ENCODE measurements around the gene HOXC5. TPM values are rescaled to one million over a fixed set of nuclear protein-coding genes. Genes with fewer than 3 reads are reported as not detected.

HOXC5 gene
- polyA plus RNA-seq, 3 donors = not detected

DNA sequence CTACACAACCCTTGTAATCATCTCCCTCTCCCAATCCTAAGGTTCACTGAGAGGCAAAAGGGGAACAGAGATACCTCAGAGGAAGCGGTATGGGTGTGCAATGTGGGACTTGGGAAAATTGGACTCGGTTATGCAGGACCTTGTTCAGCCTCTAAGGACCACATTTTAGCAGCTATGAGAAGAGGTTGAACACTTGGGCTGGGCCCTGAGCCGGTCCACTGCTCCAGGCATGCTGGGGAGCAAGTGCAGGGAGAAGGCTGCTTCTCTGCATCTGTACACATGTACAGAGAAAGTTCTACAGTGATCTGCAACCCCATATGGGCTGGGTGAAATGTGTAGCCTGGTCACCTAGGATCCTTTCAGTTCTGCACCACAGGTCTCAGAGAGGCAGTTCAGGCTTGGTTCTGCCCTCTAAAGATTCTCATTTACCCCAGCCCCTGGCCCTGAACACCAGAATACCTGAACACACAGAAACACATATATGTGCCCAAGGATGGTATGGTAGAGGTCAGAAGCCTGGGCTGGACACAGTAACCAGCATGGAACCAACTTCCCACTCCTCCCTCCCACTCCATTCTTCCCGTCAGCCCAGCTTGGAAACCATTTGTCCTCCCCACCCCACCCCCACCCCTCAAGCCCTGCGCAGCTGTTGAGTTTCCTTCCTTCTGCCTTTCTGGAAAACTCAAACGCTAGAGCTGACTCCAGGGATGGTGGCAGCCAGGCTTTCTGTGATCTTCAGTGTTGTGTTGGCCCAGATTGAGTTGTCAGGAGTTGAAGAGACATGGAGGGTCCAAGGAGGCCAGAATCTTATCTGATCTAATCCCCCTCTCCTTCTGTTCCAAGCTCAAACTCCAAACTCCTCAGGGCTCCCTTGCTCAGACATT lies 10.4 kb downstream of the HOXC5 start:
- H3K79me2 ChIP-seq (ENCODE audit: insufficient read depth, low read length) = no peaks in the 10 kb centered on the region
- H3K36me3 ChIP-seq (replicated peaks in 1 of 2; ENCODE audit: control insufficient read depth in 1 of 2, insufficient read depth in 2 of 2, low read length in 2 of 2) = no peaks in the 10 kb centered on the region
- no peaks in the 10 kb centered on the region for H3K4me1 ChIP-seq (ENCODE audit: control insufficient read depth in 1 of 2, insufficient read depth in 2 of 2, low read length in 2 of 2)
- intact Hi-C loops (cut with micrococcal nuclease) = no loop called here
- H3K9me3 Mint-ChIP-seq = peaks cover 0 to 32% (median 5%) of the 10 kb centered on the region in 7 donors
- no peak overlapping the region for H3K9ac ChIP-seq (ENCODE audit: insufficient read depth, low read length, poor library complexity, severe bottlenecking)
- peaks cover 95 to 98% (median 96%) of the 10 kb centered on the region in 3 donors for H3K27me3 Mint-ChIP-seq (ENCODE audit: low read depth in 3 of 3)
- WGBS (ENCODE audit: insufficient coverage) = 53% methylated on average over 2 of the region's 6 CpGs
- no peak overlapping the region for H3K4me2 ChIP-seq (replicated peaks; ENCODE audit: extremely low read depth, low read length, poor library complexity, severe bottlenecking)
- H4K20me1 ChIP-seq (ENCODE audit: insufficient read depth, low read length) = no peaks in the 10 kb centered on the region
- H3K4me1 Mint-ChIP-seq = peaks cover 2% of the 10 kb centered on the region
- no peak for DNase-seq
- no peak overlapping the region for H3K4me3 ChIP-seq (replicated peaks in 1 of 3; ENCODE audit: low read depth in 2 of 3, low read length in 3 of 3)
- peak overlapping the region in 1 of 2 donors; percentile 61 for H3K4me3 Mint-ChIP-seq
- H3K9me3 ChIP-seq (replicated peaks in 1 of 2; ENCODE audit: control insufficient read depth in 1 of 2, insufficient read depth in 1 of 2, low read length in 2 of 2) = peaks cover 3 to 37% of the 10 kb centered on the region in 2 donors
- H3K27ac Mint-ChIP-seq = no peak overlapping the region
- H3K36me3 Mint-ChIP-seq = peaks cover 0 to 5% of the 10 kb centered on the region in 2 donors
- H3K27ac ChIP-seq (ENCODE audit: low read depth in 1 of 2, low read length in 2 of 2) = no peak overlapping the region
- peaks cover 88 to 98% of the 10 kb centered on the region in 2 donors for H3K27me3 ChIP-seq (ENCODE audit: control insufficient read depth in 2 of 2, insufficient read depth in 2 of 2, low read length in 2 of 2)
- no peak for TF ChIP-seq CTCF (IDR thresholded peaks at IDR 0.05)
- H2AFZ ChIP-seq (ENCODE audit: insufficient read depth, low read depth, low read length, poor library complexity, severe bottlenecking) = no peak overlapping the region

GRCh38 chr12:54044425-54045103 lies 11.7 kb downstream of the HOXC5 start:
- DNase-seq = no peak
- no peak for TF ChIP-seq CTCF (IDR thresholded peaks at IDR 0.05)
- Histone ChIP-seq H3K79me2 (ENCODE audit: insufficient read depth, low read length) (no peaks in the 10 kb centered on the region), H3K4me1 (ENCODE audit: control insufficient read depth in 1 of 2, insufficient read depth in 2 of 2, low read length in 2 of 2) (no peaks in the 10 kb centered on the region), H3K9me3 (replicated peaks in 1 of 2; ENCODE audit: control insufficient read depth in 1 of 2, insufficient read depth in 1 of 2, low read length in 2 of 2) (peaks cover 3 to 30% of the 10 kb centered on the region in 2 donors), H3K27ac (ENCODE audit: low read depth in 1 of 2, low read length in 2 of 2) (no peak overlapping the region), H3K36me3 (replicated peaks in 1 of 2; ENCODE audit: control insufficient read depth in 1 of 2, insufficient read depth in 2 of 2, low read length in 2 of 2) (no peaks in the 10 kb centered on the region), H4K20me1 (ENCODE audit: insufficient read depth, low read length) (no peaks in the 10 kb centered on the region), H3K27me3 (ENCODE audit: control insufficient read depth in 2 of 2, insufficient read depth in 2 of 2, low read length in 2 of 2) (peaks cover 91 to 98% of the 10 kb centered on the region in 2 donors), H3K9ac (ENCODE audit: insufficient read depth, low read length, poor library complexity, severe bottlenecking) (no peak overlapping the region), H2AFZ (ENCODE audit: insufficient read depth, low read depth, low read length, poor library complexity, severe bottlenecking) (no peak overlapping the region), H3K4me2 (replicated peaks; ENCODE audit: extremely low read depth, low read length, poor library complexity, severe bottlenecking) (no peak overlapping the region), H3K4me3 (replicated peaks in 1 of 3; ENCODE audit: low read depth in 2 of 3, low read length in 3 of 3) (no peak overlapping the region)
- Mint-ChIP-seq H3K27me3 (ENCODE audit: low read depth in 3 of 3) (peaks cover 96 to 98% (median 96%) of the 10 kb centered on the region in 3 donors), H3K27ac (peak overlapping the region in 2 of 7 donors; percentile 11 to 27), H3K9me3 (peaks cover 0 to 29% (median 6%) of the 10 kb centered on the region in 7 donors), H3K36me3 (peaks cover 0 to 5% of the 10 kb centered on the region in 2 donors), H3K4me1 (peaks cover 2% of the 10 kb centered on the region), H3K4me3 (peak overlapping the region in 1 of 2 donors; percentile 67)
- WGBS (ENCODE audit: insufficient coverage) = 21% methylated on average over 3 of the region's 5 CpGs
- intact Hi-C loops (cut with micrococcal nuclease) = no loop called here

Measured in CD14-positive monocyte (primary cell).